IMR-90 (cell line): ENCODE results near the gene COX8A. TPM values are rescaled to one million over a fixed set of nuclear protein-coding genes. Genes with fewer than 3 reads are reported as not detected.

Experiments
- ATAC-seq: fragments of 200-7000 bp; cut with Tn5 transposase; 2 replicates; pipeline ENCODE4 v1.9.1; 2020; ENCODE audit warnings: low read depth, mild to moderate bottlenecking, moderate library complexity
- BruUV-seq: library from RNA; stranded (reverse); fragments of 400-500 nt; replicated peaks from 2 replicates; lab custom pipeline; 2021; lab: Mats Ljungman, UMichigan
- CTCF ChIA-PET: fragments of 300-600 bp; formaldehyde crosslinking; extraction: SDS; loops from one replicate; lab custom pipeline; 2021; ENCODE audit warnings: antibody characterized with exemption; lab: Yijun Ruan, JAX
- POLR2A ChIA-PET: fragments of 300-600 bp; sonication (Branson Sonifier 250); formaldehyde crosslinking; loops from one replicate; lab custom pipeline; 2022; ENCODE audit warnings: antibody characterized with exemption; ENCODE audit not compliant: unreplicated experiment; lab: Charles Lee
- DNase-seq: peaks from one replicate; pipeline ENCODE4 v3.0.0; 2013
- H2AFZ ChIP-seq: replicated peaks from 2 replicates; pipeline ENCODE3; 2013; ENCODE audit warnings: low read length, mild to moderate bottlenecking; ENCODE audit not compliant: poor library complexity
- H2AK5ac ChIP-seq: 2 replicates; pipeline ENCODE4 v1.6.1; 2013; ENCODE audit warnings: low read depth, low read length, inconsistent platforms
- H2AK9ac ChIP-seq: replicated peaks from 2 replicates; pipeline ENCODE3; 2013; ENCODE audit warnings: mild to moderate bottlenecking, low read depth, low read length, moderate library complexity; ENCODE audit not compliant: poor library complexity
- H2BK120ac ChIP-seq: 2 replicates; pipeline ENCODE4 v1.6.1; 2013; ENCODE audit warnings: low read depth, low read length, inconsistent platforms
- H2BK15ac ChIP-seq: 3 replicates; pipeline ENCODE4 v1.6.1; 2013; ENCODE audit warnings: low read depth, low read length, inconsistent platforms
- H2BK20ac ChIP-seq: 2 replicates; pipeline ENCODE4 v1.6.1; 2013; ENCODE audit warnings: low read depth, mild to moderate bottlenecking, inconsistent platforms, low read length, moderate library complexity
- H2BK5ac ChIP-seq: 2 replicates; pipeline ENCODE4 v1.6.1; 2013; ENCODE audit warnings: mild to moderate bottlenecking, low read depth, low read length, inconsistent platforms; ENCODE audit not compliant: poor library complexity, severe bottlenecking
- H3K14ac ChIP-seq: replicated peaks from 2 replicates; pipeline ENCODE4 v1.6.1; 2013; ENCODE audit warnings: low read depth, low read length, inconsistent platforms
- H3K18ac ChIP-seq: 2 replicates; pipeline ENCODE4 v1.6.1; 2013; ENCODE audit warnings: low read depth, low read length, control low read depth
- H3K23ac ChIP-seq: 2 replicates; pipeline ENCODE4 v1.6.1; 2013; ENCODE audit warnings: low read depth, low read length, inconsistent platforms
- H3K27ac ChIP-seq: 2 replicates; pipeline ENCODE4 v1.5.1; 2013; ENCODE audit warnings: mild to moderate bottlenecking, control low read depth, low read length; ENCODE audit not compliant: insufficient read depth
- H3K27me3 ChIP-seq: 2 replicates; pipeline ENCODE4 v1.6.1; 2013; ENCODE audit warnings: low read length; ENCODE audit not compliant: control insufficient read depth, insufficient read depth
- H3K36me3 ChIP-seq: 2 replicates; pipeline ENCODE4 v1.6.1; 2013; ENCODE audit warnings: low read length, mixed read lengths; ENCODE audit not compliant: control insufficient read depth, insufficient read depth
- H3K4ac ChIP-seq: 2 replicates; pipeline ENCODE4 v1.6.1; 2013; ENCODE audit warnings: low read depth, low read length, inconsistent platforms
- H3K4me1 ChIP-seq: 2 replicates; pipeline ENCODE4 v1.6.1; 2013; ENCODE audit warnings: low read length, mixed read lengths; ENCODE audit not compliant: control insufficient read depth, insufficient read depth
- H3K4me2 ChIP-seq: 2 replicates; pipeline ENCODE4 v1.6.1; 2013; ENCODE audit warnings: low read depth, mild to moderate bottlenecking, control low read depth, low read length, moderate library complexity
- H3K4me3 ChIP-seq: 2 replicates; pipeline ENCODE4 v1.5.1; 2013; ENCODE audit warnings: low read depth, mild to moderate bottlenecking, control low read depth, low read length, moderate library complexity; ENCODE audit not compliant: insufficient read depth
- H3K56ac ChIP-seq: 2 replicates; pipeline ENCODE4 v1.6.1; 2013; ENCODE audit warnings: low read length, inconsistent platforms; ENCODE audit not compliant: insufficient read depth; ENCODE audit errors: extremely low read depth
- H3K79me1 ChIP-seq, 2 experiments: 2 replicates each; pipeline ENCODE4 v1.6.1; 2013; ENCODE audit warnings: low read length in 2 of 2, inconsistent platforms in 1 of 2, low read depth in 1 of 2
- H3K9ac ChIP-seq: 2 replicates; pipeline ENCODE4 v1.6.1; 2013; ENCODE audit warnings: low read depth, low read length, control low read depth
- H3K9me1 ChIP-seq: 2 replicates; pipeline ENCODE4 v1.6.1; 2013; ENCODE audit warnings: low read length, inconsistent platforms; ENCODE audit not compliant: insufficient read depth
- H3K9me3 ChIP-seq: 2 replicates; pipeline ENCODE4 v1.6.1; 2013; ENCODE audit warnings: low read length; ENCODE audit not compliant: control insufficient read depth, insufficient read depth
- H4K20me1 ChIP-seq: 2 replicates; pipeline ENCODE4 v1.6.1; 2013; ENCODE audit warnings: low read length, inconsistent platforms; ENCODE audit not compliant: insufficient read depth
- H4K5ac ChIP-seq: 2 replicates; pipeline ENCODE4 v1.6.1; 2013; ENCODE audit warnings: mild to moderate bottlenecking, low read depth, low read length, control low read depth
- H4K8ac ChIP-seq, 2 experiments: 2 replicates each; pipeline ENCODE4 v1.6.1; 2013; ENCODE audit warnings: low read depth in 2 of 2, low read length in 2 of 2, control low read depth in 1 of 2, inconsistent platforms in 1 of 2
- H4K91ac ChIP-seq: 2 replicates; pipeline ENCODE4 v1.6.1; 2013; ENCODE audit warnings: low read depth, low read length, inconsistent platforms; ENCODE audit not compliant: insufficient read depth
- CEBPB ChIP-seq: IDR thresholded peaks from 2 replicates; pipeline ENCODE4 v1.6.1; 2012; ENCODE audit warnings: low read depth, low read length, improper control_type of control experiment
- CHD1 ChIP-seq: IDR thresholded peaks from 2 replicates; pipeline ENCODE4 v1.6.1; 2012; ENCODE audit warnings: low read depth, low read length, improper control_type of control experiment
- FOS ChIP-seq: fragments of 150-350 bp; IDR thresholded peaks from 2 replicates; pipeline ENCODE4 v1.6.1; 2016; ENCODE audit warnings: low read depth, low read length
- MAFK ChIP-seq: IDR thresholded peaks from 2 replicates; pipeline ENCODE4 v1.6.1; 2012; ENCODE audit warnings: low read depth, low read length, improper control_type of control experiment
- MAZ ChIP-seq: IDR thresholded peaks from 2 replicates; pipeline ENCODE4 v1.6.1; 2012; ENCODE audit warnings: low read depth, mild to moderate bottlenecking, low read length, improper control_type of control experiment, moderate library complexity, borderline replicate concordance
- MXI1 ChIP-seq: IDR thresholded peaks from 2 replicates; pipeline ENCODE4 v1.6.1; 2012; ENCODE audit warnings: low read depth, mild to moderate bottlenecking, low read length, moderate library complexity, borderline replicate concordance
- RCOR1 ChIP-seq: IDR thresholded peaks from 2 replicates; pipeline ENCODE4 v1.6.1; 2012; ENCODE audit warnings: mild to moderate bottlenecking, low read length, improper control_type of control experiment; ENCODE audit not compliant: insufficient replicate concordance
- SMC3 ChIP-seq: fragments of 150-350 bp; IDR thresholded peaks from 2 replicates; pipeline ENCODE4 v1.6.1; 2016; ENCODE audit warnings: low read depth, mild to moderate bottlenecking, antibody characterized with exemption, low read length, moderate library complexity
- WGBS, 2 experiments: methylation state at CpG; one replicate each; pipeline versions ENCODE4 v1.1.5 to v1.1.7; 2013; ENCODE audit warnings: missing lambda C conversion rate in 2 of 2; ENCODE audit not compliant: insufficient read length in 1 of 2; ENCODE audit errors: extremely low coverage in 2 of 2; 5-methylcytosine and 5-hydroxymethylcytosine counted together
- dilution Hi-C: fragments of 300-500 bp; cut with HindIII; formaldehyde crosslinking; loops from one replicate; pipeline ENCODE4 v1.14.3; 2018; ENCODE audit warnings: low sequenced_read_pairs; ENCODE audit not compliant: unreplicated experiment
- in situ Hi-C: fragments of 300-500 bp; cut with MboI; formaldehyde crosslinking; loops from 3 replicates; pipeline ENCODE4 v1.14.3; 2019; ENCODE audit warnings: low sequenced_read_pairs, inconsistent platforms, mixed read lengths
- intact Hi-C: fragments of 100-400 bp; cut with micrococcal nuclease; formaldehyde crosslinking; loops from 2 replicates; pipeline ENCODE4 v1.10.0; 2022
- polyA plus RNA-seq, 3 experiments: library from polyadenylated mRNA; depleted of rRNA; stranded (reverse); fragments of >200 nt; gene quantifications; 2 replicates each; pipeline ENCODE4 v1.2.3, GENCODE V29; 2012; ENCODE audit warnings: low replicate concordance in 1 of 3
- total RNA-seq: library from RNA; depleted of rRNA; stranded (reverse); fragments of >200 nt; gene quantifications from 2 replicates; pipeline ENCODE4 v1.2.3, GENCODE V29; 2012
- TF ChIP-seq, protein P1 (sequence below): fragments of 150-350 bp; IDR thresholded peaks from 2 replicates; pipeline ENCODE4 v1.6.1; 2016; ENCODE audit warnings: low read depth, mild to moderate bottlenecking, low read length, moderate library complexity, borderline replicate concordance
- TF ChIP-seq, protein P2 (sequence below): conservative IDR thresholded peaks from 2 replicates; pipeline ENCODE4 v1.5.1; 2012; ENCODE audit warnings: mild to moderate bottlenecking, low read depth, low read length, improper control_type of control experiment

The COX8A gene
- total and polyA plus RNA-seq, 2 of the 4 experiments (the other 2 are of a cell fraction), result 250 to 598 TPM

DNA sequence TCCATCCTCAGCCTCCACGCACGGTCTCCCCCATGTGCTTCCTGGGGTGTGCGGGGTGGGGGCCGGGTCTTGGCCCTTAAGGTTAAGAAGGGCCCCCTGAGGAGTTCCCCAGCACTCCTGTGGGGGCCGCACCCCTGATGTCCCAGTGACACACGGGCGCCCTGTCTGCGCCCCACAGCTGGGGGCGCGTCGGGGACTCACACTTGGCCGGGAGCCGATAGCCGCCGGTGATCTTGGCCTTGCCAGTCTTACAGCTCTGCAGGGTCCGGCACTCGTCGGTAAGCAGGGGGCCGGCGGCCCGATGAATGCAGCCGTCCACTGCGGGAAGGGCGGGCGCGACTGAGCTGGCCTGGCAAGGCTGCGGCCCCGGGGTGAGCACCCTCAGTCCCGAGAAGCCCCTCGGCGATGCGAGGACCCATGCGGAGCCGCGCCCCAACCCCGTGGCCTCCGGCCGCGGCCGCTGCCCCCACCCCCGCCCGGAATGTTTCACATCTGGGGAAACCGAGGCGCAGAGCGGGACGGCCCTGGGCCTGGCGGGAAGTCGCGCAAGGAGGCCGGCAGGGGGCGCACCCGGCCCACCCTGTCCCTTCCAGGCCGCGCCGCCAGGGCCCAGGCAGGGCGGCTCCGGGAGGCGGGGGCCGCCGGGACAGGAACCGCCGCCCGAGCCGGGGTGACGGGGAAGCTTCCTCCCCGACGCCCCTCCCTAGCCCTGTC, 25.8 kb downstream of the COX8A start (continued):
- peak; percentile 55; the same call in 1 of the 2 replicates for TF ChIP-seq MAZ

DNA sequence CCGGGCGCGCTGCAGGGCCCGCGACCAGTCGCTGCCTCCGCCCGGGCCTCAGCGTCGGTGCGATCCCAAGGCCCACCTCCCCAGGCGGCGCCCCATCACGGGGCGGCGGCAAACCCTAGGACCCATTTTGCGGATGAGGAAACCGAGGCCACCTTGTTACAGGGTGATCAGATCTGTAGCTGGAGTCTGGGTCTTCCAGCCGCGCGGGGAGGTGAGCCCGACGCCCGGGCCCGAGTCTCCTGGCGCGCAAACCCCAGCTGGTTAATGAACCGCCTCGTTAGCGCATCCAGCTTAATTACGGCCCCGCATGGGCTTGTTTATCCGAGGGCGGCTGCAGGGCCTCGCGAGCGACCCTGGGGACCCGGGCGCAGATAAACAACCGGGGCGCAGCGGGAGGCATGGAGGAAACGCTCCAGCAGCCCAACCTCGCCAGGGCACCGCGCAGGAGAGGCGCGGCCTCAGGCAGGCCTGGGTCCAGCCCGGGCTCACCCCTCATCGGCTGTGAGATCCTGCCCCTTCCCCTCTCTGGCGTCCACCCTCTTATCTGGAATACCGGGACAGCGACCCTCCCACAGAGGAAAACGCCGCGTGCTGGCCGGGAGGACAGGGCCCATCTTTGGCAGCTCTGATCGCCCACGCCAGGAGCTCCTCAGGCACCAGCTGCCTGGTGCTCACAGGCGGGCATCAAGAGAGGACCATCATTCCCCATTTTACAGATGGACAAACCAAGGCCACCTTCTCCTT, 26.5 kb downstream of the COX8A start:
- Histone ChIP-seq H3K4me1 (0 out of 2 replicates have a peak, but pooled peaks cover 1% of the 10 kb centered on the region), H3K9ac (no peak overlapping the region), H2BK5ac (no peak overlapping the region), H3K36me3 (peaks cover 29% of the 10 kb centered on the region), H3K14ac (no peak overlapping the region), H2BK120ac (0 out of 2 replicates have a peak overlapping the region, but pooled peaks have one; percentile 15), H2BK15ac (no peak overlapping the region), H3K4me3 (no peak overlapping the region), H2BK20ac (0 out of 2 replicates have a peak overlapping the region, but pooled peaks have one; percentile 35), H3K9me3 (no peaks in the 10 kb centered on the region), H4K20me1 (peaks cover 17% of the 10 kb centered on the region), H2AK5ac (0 out of 2 replicates have a peak overlapping the region, but pooled peaks have one; percentile 63), H4K8ac (peak overlapping the region in 1 of 2 experiments; percentile 40; a peak in 1 of 4 replicates), H3K4ac (peak overlapping the region; percentile 38; the same call in 1 of the 2 replicates), H3K79me1 (peaks cover 0 to 4% of the 10 kb centered on the region in 2 experiments; a peak in 1 of 4 replicates), H3K27ac (no peak overlapping the region), H3K56ac (no peak overlapping the region), H2AFZ (peak overlapping the region; percentile 81), H4K5ac (no peak overlapping the region), H3K9me1 (0 out of 2 replicates have a peak, but pooled peaks cover 3% of the 10 kb centered on the region), H3K27me3 (no peaks in the 10 kb centered on the region), H4K91ac (no peak overlapping the region; the same call in 1 of the 2 replicates), H3K4me2 (no peak overlapping the region), H2AK9ac (peak overlapping the region; percentile 88), H3K18ac (no peak overlapping the region), H3K23ac (peak overlapping the region; percentile 49; the same call in 1 of the 2 replicates)
- BruUV-seq, result no TSS peak
- 46% methylated on average over 30 of the region's 60 CpGs; no CpG with 5 or more reads in 1 of the 2 experiments for WGBS, 2 experiments
- DNase-seq (no peak), ATAC-seq (no peak)
- dilution Hi-C loops, result no loop called here
- POLR2A ChIA-PET, result no interaction called here
- intact Hi-C loops, result loop anchor here (1.0 to 10.0 kb wide), 2 partner anchors 147 to 304 kb away; partner anchors contain the start of genes CATSPERZ and ESRRA
- in situ Hi-C loops, result no loop called here
- CTCF ChIA-PET, result interaction anchor here (0.7 to 1.1 kb wide), 3 partner anchors 147 to 150 kb away, joined by 3 read pairs; no protein-coding TSS in a partner anchor
- TF ChIP-seq MXI1 (no peak), CEBPB (no peak), RCOR1 (no peak), SMC3 (no peak), FOS (no peak), MAZ (no peak), CHD1 (no peak), MAFK (no peak)
- TF ChIP-seq, protein P1, sequence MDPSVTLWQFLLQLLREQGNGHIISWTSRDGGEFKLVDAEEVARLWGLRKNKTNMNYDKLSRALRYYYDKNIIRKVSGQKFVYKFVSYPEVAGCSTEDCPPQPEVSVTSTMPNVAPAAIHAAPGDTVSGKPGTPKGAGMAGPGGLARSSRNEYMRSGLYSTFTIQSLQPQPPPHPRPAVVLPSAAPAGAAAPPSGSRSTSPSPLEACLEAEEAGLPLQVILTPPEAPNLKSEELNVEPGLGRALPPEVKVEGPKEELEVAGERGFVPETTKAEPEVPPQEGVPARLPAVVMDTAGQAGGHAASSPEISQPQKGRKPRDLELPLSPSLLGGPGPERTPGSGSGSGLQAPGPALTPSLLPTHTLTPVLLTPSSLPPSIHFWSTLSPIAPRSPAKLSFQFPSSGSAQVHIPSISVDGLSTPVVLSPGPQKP, result no peak
- TF ChIP-seq, protein P2, sequence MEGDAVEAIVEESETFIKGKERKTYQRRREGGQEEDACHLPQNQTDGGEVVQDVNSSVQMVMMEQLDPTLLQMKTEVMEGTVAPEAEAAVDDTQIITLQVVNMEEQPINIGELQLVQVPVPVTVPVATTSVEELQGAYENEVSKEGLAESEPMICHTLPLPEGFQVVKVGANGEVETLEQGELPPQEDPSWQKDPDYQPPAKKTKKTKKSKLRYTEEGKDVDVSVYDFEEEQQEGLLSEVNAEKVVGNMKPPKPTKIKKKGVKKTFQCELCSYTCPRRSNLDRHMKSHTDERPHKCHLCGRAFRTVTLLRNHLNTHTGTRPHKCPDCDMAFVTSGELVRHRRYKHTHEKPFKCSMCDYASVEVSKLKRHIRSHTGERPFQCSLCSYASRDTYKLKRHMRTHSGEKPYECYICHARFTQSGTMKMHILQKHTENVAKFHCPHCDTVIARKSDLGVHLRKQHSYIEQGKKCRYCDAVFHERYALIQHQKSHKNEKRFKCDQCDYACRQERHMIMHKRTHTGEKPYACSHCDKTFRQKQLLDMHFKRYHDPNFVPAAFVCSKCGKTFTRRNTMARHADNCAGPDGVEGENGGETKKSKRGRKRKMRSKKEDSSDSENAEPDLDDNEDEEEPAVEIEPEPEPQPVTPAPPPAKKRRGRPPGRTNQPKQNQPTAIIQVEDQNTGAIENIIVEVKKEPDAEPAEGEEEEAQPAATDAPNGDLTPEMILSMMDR, result no peak
